ENCODE results near the gene LAMTOR2. TPM values are rescaled to one million over a fixed set of nuclear protein-coding genes. Genes with fewer than 3 reads are reported as not detected.
A peak's percentile ranks its signal among the peaks of the same experiment; 100 is the strongest.

Gene LAMTOR2
- polyA plus RNA-seq, 1 donor (not counting 4 experiments of a cell fraction or from before 2014, with no cell fraction given): 67.5 TPM

GRCh38 chr1:156052862-156053767 lies 1.5 kb upstream of the LAMTOR2 start:
- peak overlapping the region; percentile 82 for H3K9ac ChIP-seq (ENCODE audit: control insufficient read depth, extremely low read depth, insufficient read depth, low read length)
- peak overlapping the region; percentile 90 for H2AFZ ChIP-seq (ENCODE audit: control insufficient read depth, low read length)
- H3K9me1 ChIP-seq (ENCODE audit: control insufficient read depth, extremely low read depth, insufficient read depth, low read length): peaks cover 2% of the 10 kb centered on the region
- dilution Hi-C loops (cut with MboI; ENCODE audit: extremely low pct_ligation_motif_present, low sequenced_read_pairs): no loop called here
- peak overlapping the region; percentile 81 to 90 (median 83) for H3K4me3 ChIP-seq (ENCODE audit: control insufficient read depth in 2 of 3, extremely low read depth in 1 of 3, insufficient read depth in 2 of 3, low read depth in 1 of 3, low read length in 3 of 3)
- peak overlapping the region; percentile 61 for H3K4me2 ChIP-seq (ENCODE audit: control insufficient read depth, extremely low read depth, insufficient read depth, low read depth, low read length)
- FAIRE-seq (no peak), DNase-seq (ENCODE audit: low read depth, low spot score) (no peak)
- H3K36me3 ChIP-seq (ENCODE audit: control insufficient read depth in 2 of 2, extremely low read depth in 1 of 2, insufficient read depth in 2 of 2, low read length in 2 of 2): peaks cover 12 to 17% of the 10 kb centered on the region in 2 experiments
- no peaks in the 10 kb centered on the region for H3K27me3 ChIP-seq (ENCODE audit: control insufficient read depth, extremely low read depth, insufficient read depth, low read length)
- H3K79me2 ChIP-seq (ENCODE audit: control insufficient read depth, insufficient read depth, low read length): peaks cover 35% of the 10 kb centered on the region
- TF ChIP-seq CTCF (optimal IDR thresholded peaks at IDR 0.05 in 1 of 3, IDR thresholded peaks at IDR 0.05 in 1 of 3, conservative IDR thresholded peaks at IDR 0.05 in 1 of 3; ENCODE audit: extremely low read depth in 1 of 3, insufficient read depth in 2 of 3, low read length in 3 of 3): peak in 2 of 3 experiments; percentile 9 to 47
- TF ChIP-seq EZH2 (IDR thresholded peaks at IDR 0.05; ENCODE audit: low read length): no peak
- H3K27ac ChIP-seq (ENCODE audit: control insufficient read depth, insufficient read depth, low read length): peak overlapping the region; percentile 55
- no peaks in the 10 kb centered on the region for H3K9me3 ChIP-seq (ENCODE audit: control insufficient read depth, low read depth, low read length)
- H4K20me1 ChIP-seq (ENCODE audit: control insufficient read depth, extremely low read depth, insufficient read depth, low read length): no peaks in the 10 kb centered on the region
- peaks cover 13% of the 10 kb centered on the region for H3K4me1 ChIP-seq (ENCODE audit: control insufficient read depth, extremely low read depth, insufficient read depth, low read length)

GRCh38 chr1:156053768-156054499 lies 648 bp upstream of the LAMTOR2 start, which contains the start of gene UBQLN4:
Gene UBQLN4 (minus strand): TSS chr1:156053798. CDS start chr1:156053701, 97 bp downstream.
- TF ChIP-seq CTCF (optimal IDR thresholded peaks at IDR 0.05 in 1 of 3, IDR thresholded peaks at IDR 0.05 in 1 of 3, conservative IDR thresholded peaks at IDR 0.05 in 1 of 3; ENCODE audit: extremely low read depth in 1 of 3, insufficient read depth in 2 of 3, low read length in 3 of 3) (peak in 2 of 3 experiments; percentile 9 to 62), EZH2 (IDR thresholded peaks at IDR 0.05; ENCODE audit: low read length) (no peak)
- FAIRE-seq (no peak), DNase-seq (ENCODE audit: low read depth, low spot score) (no peak)
- peaks cover 8 to 13% of the 10 kb centered on the region in 2 experiments for H3K36me3 ChIP-seq (ENCODE audit: control insufficient read depth in 2 of 2, extremely low read depth in 1 of 2, insufficient read depth in 2 of 2, low read length in 2 of 2)
- peaks cover 35% of the 10 kb centered on the region for H3K79me2 ChIP-seq (ENCODE audit: control insufficient read depth, insufficient read depth, low read length)
- H3K27me3 ChIP-seq (ENCODE audit: control insufficient read depth, extremely low read depth, insufficient read depth, low read length): no peaks in the 10 kb centered on the region
- dilution Hi-C loops (cut with MboI; ENCODE audit: extremely low pct_ligation_motif_present, low sequenced_read_pairs): no loop called here
- H3K4me1 ChIP-seq (ENCODE audit: control insufficient read depth, extremely low read depth, insufficient read depth, low read length): peaks cover 13% of the 10 kb centered on the region
- peak within 1 kb of the TSS; percentile 100 for H3K4me2 ChIP-seq (ENCODE audit: control insufficient read depth, extremely low read depth, insufficient read depth, low read depth, low read length)
- H3K9ac ChIP-seq (ENCODE audit: control insufficient read depth, extremely low read depth, insufficient read depth, low read length): peak within 1 kb of the TSS; percentile 95
- no peaks in the 10 kb centered on the region for H3K9me3 ChIP-seq (ENCODE audit: control insufficient read depth, low read depth, low read length)
- no peaks in the 10 kb centered on the region for H4K20me1 ChIP-seq (ENCODE audit: control insufficient read depth, extremely low read depth, insufficient read depth, low read length)
- peak within 1 kb of the TSS; percentile 90 for H2AFZ ChIP-seq (ENCODE audit: control insufficient read depth, low read length)
- H3K27ac ChIP-seq (ENCODE audit: control insufficient read depth, insufficient read depth, low read length): peak within 1 kb of the TSS; percentile 96
- peak within 1 kb of the TSS; percentile 87 to 96 (median 90) for H3K4me3 ChIP-seq (ENCODE audit: control insufficient read depth in 2 of 3, extremely low read depth in 1 of 3, insufficient read depth in 2 of 3, low read depth in 1 of 3, low read length in 3 of 3)
- H3K9me1 ChIP-seq (ENCODE audit: control insufficient read depth, extremely low read depth, insufficient read depth, low read length): peaks cover 2% of the 10 kb centered on the region

Data from keratinocyte (primary cell).